Naive B cell (primary cell): Measurements from ENCODE around the gene DMD. TPM values are rescaled to one million over a fixed set of nuclear protein-coding genes. Genes with fewer than 3 reads are reported as not detected.

Experiments used
- ATAC-seq, 2 donors: fragments of 150-1000 bp; cut with Tn5 transposase; 2 replicates each; pipeline ENCODE4 v1.10.0; 2021; ENCODE audit warnings: low read depth in 2 of 2, mild to moderate bottlenecking in 2 of 2, moderate library complexity in 2 of 2
- DNase-seq: peaks from one replicate; pipeline ENCODE4 v3.0.0; 2022
- H3K27ac Mint-ChIP-seq, 6 donors: one replicate each; pipeline ENCODE4 v1.8.0; 2020 to 2022; ENCODE audit warnings: mild to moderate bottlenecking in 6 of 6, mixed read lengths in 6 of 6, moderate library complexity in 5 of 6, inconsistent platforms in 2 of 6
- H3K27me3 Mint-ChIP-seq, 3 donors: one replicate each; pipeline ENCODE4 v1.8.0; 2021 to 2022; ENCODE audit warnings: mixed read lengths in 3 of 3, mild to moderate bottlenecking in 1 of 3
- H3K36me3 Mint-ChIP-seq, 2 donors: one replicate each; pipeline ENCODE4 v1.8.0; 2020 to 2022; ENCODE audit warnings: mixed read lengths in 2 of 2, inconsistent platforms in 1 of 2, mild to moderate bottlenecking in 1 of 2
- H3K4me1 Mint-ChIP-seq, 3 donors: one replicate each; pipeline ENCODE4 v1.8.0; 2020 to 2022; ENCODE audit warnings: mixed read lengths in 3 of 3, inconsistent platforms in 1 of 3, mild to moderate bottlenecking in 1 of 3, moderate library complexity in 1 of 3
- H3K4me3 Mint-ChIP-seq, 8 donors: one replicate each; pipeline ENCODE4 v1.8.0; 2020 to 2022; ENCODE audit warnings: mild to moderate bottlenecking in 8 of 8, mixed read lengths in 8 of 8, moderate library complexity in 8 of 8, inconsistent platforms in 2 of 8
- H3K9me3 Mint-ChIP-seq, 7 donors: one replicate each; pipeline ENCODE4 v1.8.0; 2020 to 2022; ENCODE audit warnings: mixed read lengths in 7 of 7, mild to moderate bottlenecking in 5 of 7, inconsistent platforms in 2 of 7, moderate library complexity in 1 of 7
- polyA plus RNA-seq, 6 donors: library from polyadenylated mRNA; unstranded; fragments of 300-500 nt; fragmentation: Illumina TruSeq; gene quantifications; one replicate each; pipeline ENCODE4 v1.2.3, GENCODE V29; 2021; ENCODE audit warnings: low read depth in 6 of 6

Gene DMD
- polyA plus RNA-seq, 6 donors from 2014 or later: 1.00 to 5.0 (median 1.9) TPM

GRCh38 chrX:31333165-31333831, 1878.1 kb downstream of the DMD start:
- H3K27ac Mint-ChIP-seq: no peak overlapping the region
- H3K4me3 Mint-ChIP-seq: no peak overlapping the region
- no peaks in the 10 kb centered on the region for H3K9me3 Mint-ChIP-seq
- ATAC-seq (no peak), DNase-seq (no peak)
- H3K27me3 Mint-ChIP-seq: peaks cover 0 to 16% (median 0%) of the 10 kb centered on the region in 3 donors
- no peaks in the 10 kb centered on the region for H3K36me3 Mint-ChIP-seq
- no peaks in the 10 kb centered on the region for H3K4me1 Mint-ChIP-seq

DNA sequence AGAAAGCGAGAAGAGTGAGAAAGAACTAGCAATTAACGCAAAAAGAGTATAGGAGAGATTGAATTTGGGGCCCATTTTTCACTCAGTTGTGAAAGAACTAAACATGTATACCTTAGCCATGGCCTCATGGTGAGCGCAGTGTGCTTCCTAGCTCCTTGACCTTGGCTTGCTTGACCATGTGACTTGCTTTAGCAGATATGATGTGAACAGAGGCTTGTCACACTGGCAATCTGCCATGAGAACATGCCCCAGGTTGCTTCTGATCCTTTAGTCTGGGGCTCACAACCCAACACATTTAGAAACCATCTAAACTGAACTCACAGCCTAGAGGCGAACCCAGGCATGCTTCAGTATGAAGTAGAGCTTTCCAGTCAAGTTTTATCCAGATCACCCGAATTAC, 1879.4 kb downstream of the DMD start:
- no peaks in the 10 kb centered on the region for H3K9me3 Mint-ChIP-seq
- H3K4me1 Mint-ChIP-seq: no peaks in the 10 kb centered on the region
- DNase-seq (no peak), ATAC-seq (no peak)
- no peak overlapping the region for H3K27ac Mint-ChIP-seq
- peaks cover 0 to 16% (median 0%) of the 10 kb centered on the region in 3 donors for H3K27me3 Mint-ChIP-seq
- H3K4me3 Mint-ChIP-seq: no peak overlapping the region
- no peaks in the 10 kb centered on the region for H3K36me3 Mint-ChIP-seq

GRCh38 chrX:31331015-31331414, 1880.3 kb downstream of the DMD start:
- ATAC-seq (no peak), DNase-seq (no peak)
- H3K4me1 Mint-ChIP-seq: no peaks in the 10 kb centered on the region
- H3K27ac Mint-ChIP-seq: no peak overlapping the region
- peaks cover 0 to 12% (median 0%) of the 10 kb centered on the region in 3 donors for H3K27me3 Mint-ChIP-seq
- no peak overlapping the region for H3K4me3 Mint-ChIP-seq
- no peaks in the 10 kb centered on the region for H3K9me3 Mint-ChIP-seq
- no peaks in the 10 kb centered on the region for H3K36me3 Mint-ChIP-seq

GRCh38 chrX:31329298-31329697, 1882.1 kb downstream of the DMD start:
- DNase-seq (no peak), ATAC-seq (no peak)
- no peaks in the 10 kb centered on the region for H3K36me3 Mint-ChIP-seq

DNA sequence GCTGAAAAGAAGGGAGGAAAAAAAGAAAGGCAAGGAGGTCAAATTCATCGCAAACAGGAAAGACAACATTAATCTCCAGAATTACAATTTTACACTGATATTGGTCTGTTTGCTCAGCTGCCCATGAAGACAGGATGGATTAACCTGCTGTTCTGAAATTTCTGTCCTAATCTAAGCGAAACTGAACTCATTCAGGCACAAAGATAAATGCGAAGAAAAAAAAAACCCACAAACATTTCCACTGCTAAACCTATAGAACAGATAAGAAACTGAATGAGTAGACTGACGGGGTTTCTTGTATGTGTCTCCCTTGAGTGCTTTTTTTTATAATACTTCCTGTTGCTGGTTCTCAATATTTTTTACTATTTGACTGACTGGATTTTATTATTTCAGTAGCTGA, 1887.7 kb downstream of the DMD start:
- Mint-ChIP-seq H3K36me3 (no peaks in the 10 kb centered on the region), H3K4me3 (no peak overlapping the region), H3K9me3 (peaks cover 0 to 3% (median 0%) of the 10 kb centered on the region in 7 donors), H3K4me1 (no peaks in the 10 kb centered on the region), H3K27ac (peak overlapping the region in 1 of 6 donors; percentile 23), H3K27me3 (peaks cover 0 to 7% (median 0%) of the 10 kb centered on the region in 3 donors)
- DNase-seq (no peak), ATAC-seq (no peak)

More at GRCh38 chrX:31329298-31329697, 1882.1 kb downstream of the DMD start:
- Mint-ChIP-seq H3K27ac (no peak overlapping the region), H3K9me3 (no peaks in the 10 kb centered on the region), H3K4me3 (no peak overlapping the region), H3K4me1 (no peaks in the 10 kb centered on the region), H3K27me3 (peaks cover 0 to 8% (median 7%) of the 10 kb centered on the region in 3 donors)

DNA sequence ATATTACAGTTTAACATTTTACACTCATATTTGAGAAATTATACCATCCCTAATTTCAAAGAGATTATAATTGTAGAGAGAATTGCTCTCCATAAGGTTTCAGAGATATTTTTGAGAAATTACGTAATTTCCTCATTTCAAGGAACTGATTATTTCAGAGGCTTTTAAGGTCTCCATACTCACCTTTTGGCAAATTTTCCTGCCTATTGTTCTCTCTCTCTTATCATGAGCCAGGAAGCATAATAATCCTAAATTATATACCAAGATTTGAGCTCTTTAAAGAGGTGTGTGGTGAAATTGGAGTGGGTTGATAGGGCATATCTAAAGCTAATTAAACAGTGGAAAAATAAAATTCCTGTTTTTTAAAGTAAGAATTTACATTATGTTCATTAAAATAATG, 1890.6 kb downstream of the DMD start:
- DNase-seq (no peak), ATAC-seq (no peak)
- peaks cover 0 to 3% (median 0%) of the 10 kb centered on the region in 7 donors for H3K9me3 Mint-ChIP-seq
- H3K36me3 Mint-ChIP-seq: no peaks in the 10 kb centered on the region
- H3K27me3 Mint-ChIP-seq: peaks cover 0 to 8% (median 7%) of the 10 kb centered on the region in 3 donors
- H3K4me3 Mint-ChIP-seq: no peak overlapping the region
- no peaks in the 10 kb centered on the region for H3K4me1 Mint-ChIP-seq
- no peak overlapping the region for H3K27ac Mint-ChIP-seq

DNA sequence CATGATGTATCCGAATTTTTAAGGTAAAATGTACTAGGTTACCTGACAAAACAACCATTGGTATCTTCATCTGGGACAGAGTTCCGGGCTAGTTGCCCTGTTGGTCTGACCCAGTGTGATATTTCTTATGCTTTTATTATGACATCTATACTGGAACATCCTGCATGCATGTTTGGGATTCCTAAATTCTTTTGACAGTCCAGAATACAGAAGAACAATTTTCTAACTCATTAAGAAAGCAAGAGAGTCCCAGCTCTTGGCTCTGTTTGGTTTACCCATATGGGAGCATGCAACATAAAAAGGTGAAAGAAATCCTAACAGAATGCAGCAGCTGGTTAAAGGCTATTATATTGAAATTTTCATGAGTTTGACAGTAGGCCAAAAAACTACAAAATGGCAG, 1891.8 kb downstream of the DMD start:
- Mint-ChIP-seq H3K27me3 (peaks cover 0 to 8% (median 0%) of the 10 kb centered on the region in 3 donors), H3K9me3 (peaks cover 0 to 3% (median 0%) of the 10 kb centered on the region in 7 donors), H3K36me3 (no peaks in the 10 kb centered on the region), H3K4me3 (no peak overlapping the region), H3K27ac (no peak overlapping the region), H3K4me1 (no peaks in the 10 kb centered on the region)
- DNase-seq: no peak
- ATAC-seq: no peak

DNA sequence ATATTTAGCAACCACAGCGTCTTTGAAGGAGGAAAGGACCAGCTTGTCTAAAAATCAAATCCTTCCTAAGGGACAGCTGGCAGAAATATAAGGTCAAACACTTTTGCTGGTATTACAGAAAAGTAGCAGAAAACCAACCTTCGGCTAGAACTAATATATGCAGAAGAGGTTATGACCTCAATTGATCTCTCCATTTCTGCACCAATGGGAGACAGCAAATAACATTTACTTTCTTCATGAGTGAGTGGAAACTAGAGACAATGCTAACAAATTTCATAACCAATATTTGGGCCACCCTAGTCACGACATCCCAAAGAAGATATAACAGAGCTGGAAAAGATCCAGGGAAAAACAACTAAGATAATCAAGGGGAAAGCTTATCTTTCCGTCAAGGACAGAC, 1892.5 kb downstream of the DMD start:
- no peaks in the 10 kb centered on the region for H3K36me3 Mint-ChIP-seq
- peaks cover 0 to 8% (median 7%) of the 10 kb centered on the region in 3 donors for H3K27me3 Mint-ChIP-seq
- H3K9me3 Mint-ChIP-seq: peaks cover 0 to 3% (median 0%) of the 10 kb centered on the region in 7 donors
- H3K4me1 Mint-ChIP-seq: no peaks in the 10 kb centered on the region
- no peak overlapping the region for H3K4me3 Mint-ChIP-seq
- no peak for DNase-seq
- H3K27ac Mint-ChIP-seq: no peak overlapping the region
- ATAC-seq: no peak

DNA sequence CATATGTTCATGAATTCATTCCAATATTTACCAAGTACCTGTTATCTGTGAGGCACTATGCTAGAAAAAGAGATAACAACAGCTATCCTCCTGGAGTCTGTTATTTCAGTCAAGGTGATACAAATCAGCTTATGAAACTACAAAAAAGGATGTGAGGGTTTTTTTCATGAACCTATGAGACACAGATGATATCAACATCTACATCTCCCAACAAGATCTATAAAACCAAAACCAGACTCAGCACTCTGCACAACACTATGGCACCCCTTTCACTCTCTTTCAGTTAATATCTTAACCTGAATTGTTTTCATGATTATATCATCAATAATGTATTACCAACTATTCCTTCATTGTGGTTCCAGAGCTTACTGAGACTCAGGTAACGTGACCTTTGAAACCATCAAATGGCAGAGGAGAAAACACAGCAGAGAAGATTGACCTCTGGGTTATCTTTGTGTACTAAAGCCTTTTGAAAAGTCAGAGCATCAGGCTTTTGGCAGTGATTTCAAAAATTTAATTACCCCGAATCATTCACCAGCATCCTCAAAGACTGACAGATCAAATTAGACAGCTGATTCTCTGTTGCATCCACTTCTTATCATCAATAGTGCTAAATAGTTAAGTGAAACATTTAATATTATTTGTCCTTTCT, 1894.9 kb downstream of the DMD start:
- Mint-ChIP-seq H3K4me3 (no peak overlapping the region), H3K27me3 (peaks cover 0 to 8% (median 7%) of the 10 kb centered on the region in 3 donors), H3K9me3 (peaks cover 0 to 9% (median 5%) of the 10 kb centered on the region in 7 donors), H3K4me1 (no peaks in the 10 kb centered on the region), H3K36me3 (no peaks in the 10 kb centered on the region), H3K27ac (no peak overlapping the region)
- ATAC-seq: no peak
- DNase-seq: no peak

DNA sequence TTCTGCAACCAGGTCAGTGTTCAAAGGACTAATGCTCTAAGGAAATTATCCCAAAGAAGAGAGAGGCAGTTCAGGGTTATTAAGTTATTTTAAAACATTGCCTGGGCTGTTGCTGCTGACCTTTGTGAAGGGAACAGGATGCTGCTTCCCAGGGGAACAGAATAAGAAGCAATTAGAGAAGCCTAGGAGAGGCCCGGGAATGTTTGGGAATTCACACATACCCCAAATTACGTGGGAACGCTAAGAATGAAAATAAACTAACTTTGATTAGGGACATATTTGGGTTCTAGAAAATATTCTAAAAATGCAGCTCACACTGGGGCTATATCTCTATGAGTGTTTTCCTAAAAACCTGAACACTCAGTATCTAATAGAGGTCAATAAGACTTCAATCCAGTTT, 1896.4 kb downstream of the DMD start:
- Mint-ChIP-seq H3K27me3 (peaks cover 0 to 8% (median 7%) of the 10 kb centered on the region in 3 donors), H3K27ac (no peak overlapping the region), H3K4me1 (no peaks in the 10 kb centered on the region), H3K4me3 (no peak overlapping the region), H3K9me3 (peaks cover 0 to 12% (median 5%) of the 10 kb centered on the region in 7 donors), H3K36me3 (no peaks in the 10 kb centered on the region)
- ATAC-seq: no peak
- no peak for DNase-seq

DNA sequence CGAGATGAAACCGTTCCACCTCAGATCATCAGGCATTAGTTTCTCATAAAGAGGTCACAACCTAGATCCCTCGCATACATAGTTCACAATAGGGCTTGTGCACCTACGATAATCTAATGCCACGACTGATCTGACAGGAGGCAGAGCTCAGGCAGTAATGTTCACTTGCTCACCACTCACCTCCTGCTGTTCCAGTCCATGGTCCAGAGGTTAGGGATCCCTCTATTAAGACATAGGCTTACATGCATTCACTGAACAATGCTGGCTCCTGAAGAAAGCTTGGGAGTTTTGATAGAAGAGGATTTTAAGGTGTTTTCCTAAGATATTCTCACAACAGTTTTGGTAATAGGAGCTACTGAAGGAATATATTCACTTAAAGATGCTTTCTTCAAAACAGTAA, 1903.4 kb downstream of the DMD start:
- Mint-ChIP-seq H3K9me3 (peaks cover 0 to 10% (median 6%) of the 10 kb centered on the region in 7 donors), H3K4me1 (no peaks in the 10 kb centered on the region), H3K27me3 (peaks cover 0 to 12% (median 6%) of the 10 kb centered on the region in 3 donors), H3K36me3 (no peaks in the 10 kb centered on the region), H3K27ac (no peak overlapping the region), H3K4me3 (no peak overlapping the region)
- ATAC-seq (no peak), DNase-seq (no peak)

DNA sequence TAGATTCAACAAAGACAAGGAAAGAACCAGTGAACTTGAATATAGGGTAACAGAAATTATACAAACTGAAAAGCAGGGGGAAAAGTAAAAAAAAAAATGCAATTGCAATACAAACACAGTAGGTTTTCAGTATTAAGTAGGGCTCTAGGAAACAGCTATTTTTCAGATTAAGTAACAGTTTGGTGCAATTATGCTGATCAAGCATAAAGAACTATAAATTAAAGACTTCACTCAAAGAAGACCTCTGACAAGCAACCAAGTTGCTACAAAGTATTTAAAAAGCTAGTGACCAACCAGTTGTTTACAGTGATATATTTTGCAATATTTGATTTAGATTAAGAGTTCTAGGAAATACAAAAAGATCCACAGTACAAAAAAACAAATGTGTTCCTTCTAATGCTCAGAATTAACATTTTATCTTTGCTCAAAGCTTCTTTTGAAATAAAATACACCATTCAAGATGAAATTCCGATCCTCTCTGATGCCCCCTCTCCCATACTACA, 1908.7 kb downstream of the DMD start:
- Mint-ChIP-seq H3K4me1 (no peaks in the 10 kb centered on the region), H3K36me3 (no peaks in the 10 kb centered on the region), H3K9me3 (peaks cover 3 to 23% (median 9%) of the 10 kb centered on the region in 7 donors), H3K4me3 (no peak overlapping the region), H3K27me3 (peaks cover 0 to 19% (median 14%) of the 10 kb centered on the region in 3 donors), H3K27ac (no peak overlapping the region)
- DNase-seq (no peak), ATAC-seq (no peak)

DNA sequence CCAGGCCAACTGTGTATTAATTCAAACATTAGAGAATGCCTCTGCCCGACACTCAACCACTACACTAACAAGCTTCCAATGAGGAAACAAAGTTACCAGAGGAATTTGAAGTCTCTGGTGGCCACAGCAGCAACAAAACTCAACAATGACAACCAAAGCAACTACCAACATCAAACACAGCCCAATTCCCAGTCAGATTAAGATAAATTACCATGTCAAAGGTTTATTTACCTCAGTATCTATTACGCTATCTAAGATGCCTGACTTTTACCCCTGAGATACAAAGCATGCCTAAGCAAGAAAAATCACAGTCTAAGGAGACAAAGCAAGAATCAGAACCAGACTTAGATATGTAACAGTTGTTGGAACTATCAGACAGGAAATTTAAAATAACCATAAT, 1909.4 kb downstream of the DMD start:
- ATAC-seq: no peak
- Mint-ChIP-seq H3K27me3 (peaks cover 0 to 19% (median 14%) of the 10 kb centered on the region in 3 donors), H3K4me1 (no peaks in the 10 kb centered on the region), H3K4me3 (no peak overlapping the region), H3K27ac (no peak overlapping the region), H3K36me3 (no peaks in the 10 kb centered on the region), H3K9me3 (peaks cover 3 to 23% (median 9%) of the 10 kb centered on the region in 7 donors)
- no peak for DNase-seq

DNA sequence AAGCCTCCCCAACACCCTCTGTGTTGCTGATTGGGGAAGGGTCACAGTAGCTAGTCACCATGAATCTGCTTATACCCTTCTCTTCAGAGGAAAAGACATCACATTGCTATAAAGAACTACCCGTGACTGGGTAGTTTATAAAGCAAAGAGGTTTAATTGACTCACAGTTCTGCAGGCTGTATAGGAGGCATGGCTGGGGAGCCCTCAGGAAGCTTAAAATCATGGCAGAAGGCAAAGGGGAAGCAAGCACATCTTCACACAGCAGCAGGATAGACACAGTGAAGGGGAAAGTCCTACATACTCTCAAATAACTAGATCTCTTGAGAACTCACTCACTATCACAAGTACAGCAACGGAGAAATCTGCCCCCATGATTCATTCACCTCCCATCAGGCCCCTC, 1910.1 kb downstream of the DMD start:
- ATAC-seq: no peak
- no peak for DNase-seq
- no peak overlapping the region for H3K27ac Mint-ChIP-seq
- H3K36me3 Mint-ChIP-seq: no peaks in the 10 kb centered on the region
- H3K9me3 Mint-ChIP-seq: peaks cover 3 to 23% (median 9%) of the 10 kb centered on the region in 7 donors
- H3K4me3 Mint-ChIP-seq: no peak overlapping the region
- peaks cover 0 to 19% (median 14%) of the 10 kb centered on the region in 3 donors for H3K27me3 Mint-ChIP-seq
- no peaks in the 10 kb centered on the region for H3K4me1 Mint-ChIP-seq
